Measurements from ENCODE around the gene NOTCH2. TPM values are rescaled to one million over a fixed set of nuclear protein-coding genes. Genes with fewer than 3 reads are reported as not detected.
A peak's percentile ranks its signal among the peaks of the same experiment; 100 is the strongest.
"Not testable (repeated sequence)": the region's sequence is repeated elsewhere in the genome, so short reads cannot be mapped to it uniquely, and the experiment has no call there.

Gene NOTCH2
- 100 to 1,000 TPM; 126 to 151 TPM for total RNA-seq
- long read RNA-seq, donor 1, partial matches to known transcripts = 10 of 40 reads
- long read RNA-seq, donor 1, other reads (novel, unspliced or antisense) = 30 of 40 reads
- long read RNA-seq, donor 2, partial matches to known transcripts = 1 of 11 reads
- long read RNA-seq, donor 2, other reads (novel, unspliced or antisense) = 10 of 11 reads

DNA sequence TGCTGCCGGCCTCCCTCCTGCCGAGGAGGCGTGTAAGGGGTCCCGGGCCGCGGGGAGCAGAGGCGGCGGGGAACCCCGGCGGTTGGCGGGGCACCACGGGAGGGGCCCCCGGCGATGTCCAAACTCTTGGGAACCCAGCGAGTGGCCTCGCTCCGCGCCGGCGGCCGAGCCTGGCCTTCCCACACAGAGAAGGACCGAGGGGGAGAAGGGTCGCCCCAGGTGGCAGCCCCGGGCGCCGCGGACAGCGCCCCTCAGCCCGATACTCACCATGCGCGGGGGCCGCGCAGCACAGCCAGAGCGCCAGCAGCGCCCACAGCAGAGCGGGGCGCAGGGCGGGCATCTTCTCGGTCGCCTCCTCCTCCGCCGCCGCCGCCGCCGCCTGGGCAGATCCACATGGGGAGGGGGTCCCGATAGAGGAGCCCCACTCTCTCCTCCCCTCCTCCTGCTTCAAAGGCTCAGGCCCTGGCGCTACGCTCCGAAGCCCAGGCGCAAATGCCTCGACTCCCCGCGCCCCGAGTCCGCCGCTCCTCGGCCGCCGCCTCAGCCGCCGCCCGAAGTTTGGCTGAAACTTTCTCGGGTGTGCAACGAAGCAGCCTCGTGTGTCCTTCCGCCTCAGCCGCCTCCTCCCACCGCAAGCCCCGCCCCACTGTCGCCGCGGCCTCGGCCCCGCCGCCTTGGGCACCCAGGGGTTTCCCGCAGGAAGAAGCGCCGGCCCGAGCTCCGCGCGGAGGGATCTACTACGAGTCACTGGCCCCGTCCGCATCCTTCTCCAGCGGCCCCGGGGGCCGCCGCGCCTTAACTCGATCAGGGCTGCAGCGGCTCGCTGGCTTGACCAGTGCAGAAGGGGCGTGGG, at the start of gene NOTCH2:
TSS of gene NOTCH2 (minus strand) at position 596 of the 853 bp plus-strand sequence. CDS start at position 340, 256 bp downstream.
- intact Hi-C loops (cut with DNase I) = not testable (repeated sequence)
- peak; percentile 90 for DNase-seq (ENCODE audit: low spot score)

DNA sequence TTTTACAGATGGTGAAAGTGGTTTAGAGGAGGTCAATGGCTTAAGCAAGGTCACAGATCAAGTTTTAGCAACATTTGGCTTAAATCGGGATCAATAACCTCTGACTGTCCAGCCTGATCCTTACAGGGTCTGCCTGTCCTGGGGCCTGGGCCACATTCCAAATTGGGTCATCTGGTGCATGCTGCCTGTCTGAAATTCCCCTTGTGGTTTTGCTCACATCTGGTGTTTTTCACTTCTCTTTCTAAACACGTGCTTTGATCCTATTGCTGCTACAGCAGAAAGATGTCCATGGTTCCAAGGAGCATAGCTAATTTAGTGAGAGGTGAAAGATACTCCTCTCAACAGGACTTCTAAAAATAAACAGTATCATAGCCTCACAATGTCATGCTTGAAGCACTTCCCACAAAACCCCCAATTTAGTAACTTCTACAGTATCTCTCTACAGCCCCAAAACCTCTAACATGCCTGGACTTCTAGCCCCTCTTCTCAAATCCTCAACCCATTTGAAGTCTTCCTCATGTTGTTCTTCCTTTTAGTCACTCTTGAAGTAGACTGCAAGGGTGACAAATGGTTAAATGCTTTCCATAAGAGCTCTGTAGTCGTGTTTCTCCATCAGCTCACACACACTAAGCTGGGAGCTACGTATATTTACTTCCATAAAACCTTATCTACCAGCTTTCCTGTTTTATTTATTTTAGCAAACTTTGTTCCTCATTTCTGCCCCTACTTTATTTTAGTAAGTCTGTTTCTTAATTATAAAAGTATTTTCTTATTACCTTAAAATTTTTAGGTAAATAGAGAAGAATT, 48.1 kb upstream of the NOTCH2 start:
- DNase-seq (ENCODE audit: low spot score); intact Hi-C loops (cut with DNase I): not testable (repeated sequence)

DNA sequence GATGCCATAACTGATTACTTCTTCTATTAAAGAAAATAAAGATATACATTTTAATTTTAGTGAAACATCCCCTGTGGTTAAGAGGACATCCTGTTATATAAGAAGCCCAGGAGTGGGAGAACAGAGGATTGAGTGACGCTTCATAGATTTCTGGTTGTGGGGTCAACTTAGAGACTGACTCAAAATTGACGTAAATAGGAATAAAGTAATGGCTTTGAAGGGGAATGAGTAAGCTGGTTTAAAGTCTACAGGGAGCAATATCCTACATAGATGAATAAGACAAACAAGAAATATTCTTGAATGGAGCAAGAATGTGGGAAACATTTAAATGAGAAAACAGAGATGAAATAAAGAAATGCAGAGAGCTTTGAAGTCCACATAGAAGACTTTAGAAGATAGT, 46.6 kb upstream of the NOTCH2 start:
- DNase-seq (ENCODE audit: low spot score); intact Hi-C loops (cut with DNase I): not testable (repeated sequence)

DNA sequence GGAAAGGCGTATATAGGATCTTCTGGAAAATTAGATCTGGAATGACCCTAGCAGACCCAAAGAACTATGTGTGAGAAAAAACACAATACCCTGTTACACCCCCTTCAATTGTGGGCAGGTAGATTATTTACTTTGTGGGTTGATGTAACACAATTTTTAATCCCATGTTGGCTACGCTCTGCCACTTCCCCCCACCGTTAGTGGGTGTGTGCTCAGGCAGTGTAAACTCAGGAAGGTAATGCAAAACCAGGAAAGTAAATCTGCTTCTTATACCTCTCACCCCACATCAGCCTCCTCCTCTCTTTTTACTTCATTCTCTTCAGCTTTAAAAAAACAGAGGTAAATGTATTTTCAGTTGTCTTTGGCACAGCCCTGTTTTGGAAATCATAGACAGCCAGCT, 43.7 kb upstream of the NOTCH2 start:
- intact Hi-C loops (cut with DNase I) = not testable (repeated sequence)

DNA sequence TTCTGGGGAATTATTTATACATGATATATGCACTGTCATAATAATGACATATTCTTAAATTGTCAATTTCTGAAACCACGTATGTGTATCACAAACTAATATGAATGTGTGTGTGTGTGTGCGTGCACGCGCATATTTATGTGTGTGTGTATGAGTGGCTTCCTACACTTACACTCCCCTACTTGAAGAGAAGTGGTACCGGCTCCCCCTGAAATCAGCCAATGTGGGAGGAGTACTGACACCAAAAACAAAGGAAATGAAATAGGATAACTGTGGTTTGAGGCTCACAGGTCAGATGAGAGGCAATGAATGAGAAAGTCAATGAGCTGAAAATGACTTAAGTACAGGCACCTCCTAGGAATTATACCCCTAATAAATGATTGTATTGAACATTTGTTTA, 42.8 kb upstream of the NOTCH2 start:
- intact Hi-C loops (cut with DNase I) = not testable (repeated sequence)

More for the DNA sequence above, 43.7 kb upstream of the NOTCH2 start:
- DNase-seq (ENCODE audit: low spot score) = not testable (repeated sequence)

DNA sequence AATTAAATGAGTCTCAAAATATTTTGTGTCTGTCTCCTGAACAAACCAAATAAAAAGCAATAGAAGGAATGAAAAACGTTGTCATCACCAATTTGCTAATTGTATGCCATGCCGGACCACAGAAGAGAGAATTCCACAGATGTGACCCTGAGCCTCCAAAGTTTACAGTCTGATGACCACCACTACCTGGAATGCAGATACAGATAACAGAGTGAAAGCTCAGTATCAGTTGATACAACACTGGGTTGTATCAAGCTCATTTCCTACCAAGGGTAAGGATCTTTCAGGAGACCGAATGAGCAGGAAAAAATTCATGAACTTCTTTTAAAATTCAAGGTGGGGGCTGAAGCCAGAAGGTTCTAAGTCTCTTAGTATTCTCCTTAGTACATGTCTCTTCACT, 42.3 kb upstream of the NOTCH2 start:
- DNase-seq (ENCODE audit: low spot score); intact Hi-C loops (cut with DNase I): not testable (repeated sequence)

More for the DNA sequence above, 42.8 kb upstream of the NOTCH2 start:
- not testable (repeated sequence) for DNase-seq (ENCODE audit: low spot score)

DNA sequence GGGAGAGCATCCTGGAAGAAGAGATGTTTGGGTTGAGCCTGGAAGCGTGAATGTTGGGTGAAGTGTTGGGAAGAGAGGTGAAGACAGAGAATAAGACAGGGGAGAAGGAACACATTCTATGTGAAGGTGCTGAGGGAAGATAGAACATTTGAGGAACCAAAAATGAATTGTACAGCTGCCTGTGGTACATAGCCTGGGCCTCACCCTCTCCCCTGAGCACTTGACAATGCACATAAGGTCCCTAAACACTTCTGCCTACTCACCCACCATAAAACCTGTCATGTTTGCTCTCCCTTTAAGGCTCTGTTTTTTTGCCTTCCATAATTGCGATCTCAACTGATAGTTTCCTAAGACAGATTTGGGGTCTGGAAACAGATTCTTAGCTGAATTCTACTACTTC, 41.5 kb upstream of the NOTCH2 start:
- intact Hi-C loops (cut with DNase I); DNase-seq (ENCODE audit: low spot score): not testable (repeated sequence)

DNA sequence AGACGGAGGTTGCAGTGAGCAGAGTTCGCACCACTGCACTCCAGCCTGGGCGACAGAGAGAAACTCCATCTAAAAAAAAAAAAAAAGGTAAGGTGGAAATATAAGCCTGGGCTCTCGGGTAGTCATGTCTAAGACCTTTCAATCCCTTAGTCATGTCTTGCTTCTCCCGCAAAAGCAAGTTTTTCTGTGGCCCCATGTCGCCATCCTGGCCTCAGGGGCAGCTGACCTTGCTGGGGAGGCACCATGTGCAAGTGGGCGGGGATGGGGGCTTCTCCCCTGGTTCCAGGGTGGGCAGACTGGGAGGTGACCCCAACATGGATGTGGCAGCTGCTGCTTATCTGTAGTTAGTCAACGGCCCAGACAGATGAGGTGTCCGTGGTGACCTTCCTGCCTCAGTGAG, 40.2 kb upstream of the NOTCH2 start:
- DNase-seq (ENCODE audit: low spot score); intact Hi-C loops (cut with DNase I): not testable (repeated sequence)

DNA sequence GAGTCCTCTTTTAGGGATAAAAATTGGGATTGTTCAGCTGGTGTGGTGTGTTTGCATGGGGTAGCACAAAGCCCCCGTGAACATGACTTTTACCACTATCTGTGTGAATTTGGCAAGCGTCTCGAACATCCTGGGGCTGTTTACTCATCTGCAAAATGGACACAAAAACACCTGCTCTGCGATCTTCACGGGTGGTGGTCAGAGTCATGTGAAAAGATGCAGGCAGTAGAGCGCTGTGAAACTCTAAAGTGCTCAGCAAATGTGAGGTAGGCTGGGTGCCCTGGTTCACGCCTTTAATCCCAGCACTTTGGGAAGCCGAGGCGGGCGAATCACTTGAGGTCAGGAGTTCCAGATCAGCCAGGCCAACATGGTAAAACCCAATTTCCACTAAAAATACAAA, 39.7 kb upstream of the NOTCH2 start:
- intact Hi-C loops (cut with DNase I); DNase-seq (ENCODE audit: low spot score): not testable (repeated sequence)

DNA sequence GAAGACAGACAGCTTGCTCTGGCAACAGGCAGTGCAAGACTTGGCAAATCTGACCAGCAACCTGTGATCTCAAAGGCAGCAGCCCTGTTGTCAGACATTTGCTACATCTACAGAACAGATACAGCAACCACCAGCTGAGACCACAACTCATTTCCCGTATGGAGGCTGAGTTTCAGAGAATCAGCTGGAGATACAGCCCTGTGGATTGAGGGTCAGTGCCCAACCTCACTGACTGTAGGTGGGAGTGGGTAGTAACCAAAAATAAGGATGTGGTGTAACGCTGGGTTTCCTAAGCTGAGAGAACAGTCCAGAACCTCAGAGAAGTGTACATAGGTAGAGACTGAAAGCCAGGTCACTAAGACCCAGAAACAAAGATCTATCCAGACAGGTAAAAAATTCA, 35.8 kb upstream of the NOTCH2 start:
- intact Hi-C loops (cut with DNase I); DNase-seq (ENCODE audit: low spot score): not testable (repeated sequence)

DNA sequence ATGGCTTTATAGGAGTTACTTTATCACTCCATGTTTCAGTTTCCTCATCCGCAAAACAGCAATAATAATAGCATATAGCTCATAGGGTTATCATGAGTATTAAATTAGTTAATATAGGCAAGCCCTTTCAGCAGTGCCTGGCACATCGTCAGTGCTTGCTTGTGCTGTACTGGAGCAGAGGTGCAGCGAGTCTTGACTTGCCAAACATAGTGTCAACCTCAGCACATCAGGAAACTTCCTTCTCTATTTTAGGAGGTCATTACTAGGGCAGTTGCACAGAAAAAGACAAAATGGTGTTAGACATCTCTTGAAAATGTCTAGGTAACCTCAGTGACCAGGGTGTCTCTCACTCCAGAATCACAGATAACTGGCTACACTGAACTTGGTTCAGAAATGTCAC, 34.3 kb upstream of the NOTCH2 start:
- DNase-seq (ENCODE audit: low spot score); intact Hi-C loops (cut with DNase I): not testable (repeated sequence)

DNA sequence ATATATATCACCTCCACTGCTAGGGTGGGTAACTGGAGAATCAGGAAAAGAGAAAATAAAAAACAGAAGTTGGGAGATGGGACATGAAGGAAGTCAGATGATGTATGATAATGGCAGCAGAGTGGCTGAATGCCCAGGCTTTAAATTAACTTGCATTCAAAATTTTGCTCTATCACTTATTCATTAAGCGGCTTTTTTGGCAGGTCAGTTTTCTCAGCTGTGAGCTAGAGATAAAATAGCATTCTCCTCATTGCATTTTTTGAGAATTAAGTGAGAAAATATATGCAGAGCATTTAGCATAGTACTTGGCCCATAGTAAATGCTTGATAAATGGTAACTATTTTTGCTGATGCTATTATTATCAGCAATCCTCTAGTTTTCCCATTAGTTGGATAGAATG, 32.1 kb upstream of the NOTCH2 start:
- intact Hi-C loops (cut with DNase I); DNase-seq (ENCODE audit: low spot score): not testable (repeated sequence)

DNA sequence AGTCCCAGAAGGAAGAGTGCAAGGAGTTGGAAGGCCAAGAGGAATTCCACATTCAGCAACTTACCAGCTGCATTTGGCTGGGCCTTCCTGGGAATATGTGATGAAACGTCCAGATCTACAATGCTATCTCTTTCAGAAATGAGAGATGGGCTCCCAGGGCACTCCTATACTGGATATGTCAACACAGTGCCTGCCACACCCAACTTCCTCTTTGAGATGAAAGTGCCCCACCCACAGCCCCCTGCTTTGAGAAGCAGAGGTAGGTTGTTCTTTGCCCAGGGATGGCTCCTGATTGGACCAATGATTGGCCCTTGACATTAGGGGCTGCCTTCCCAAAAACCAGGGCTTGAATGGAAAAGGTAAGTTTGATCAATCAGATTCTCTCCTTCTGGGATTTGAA, 31.1 kb upstream of the NOTCH2 start:
- intact Hi-C loops (cut with DNase I); DNase-seq (ENCODE audit: low spot score): not testable (repeated sequence)

DNA sequence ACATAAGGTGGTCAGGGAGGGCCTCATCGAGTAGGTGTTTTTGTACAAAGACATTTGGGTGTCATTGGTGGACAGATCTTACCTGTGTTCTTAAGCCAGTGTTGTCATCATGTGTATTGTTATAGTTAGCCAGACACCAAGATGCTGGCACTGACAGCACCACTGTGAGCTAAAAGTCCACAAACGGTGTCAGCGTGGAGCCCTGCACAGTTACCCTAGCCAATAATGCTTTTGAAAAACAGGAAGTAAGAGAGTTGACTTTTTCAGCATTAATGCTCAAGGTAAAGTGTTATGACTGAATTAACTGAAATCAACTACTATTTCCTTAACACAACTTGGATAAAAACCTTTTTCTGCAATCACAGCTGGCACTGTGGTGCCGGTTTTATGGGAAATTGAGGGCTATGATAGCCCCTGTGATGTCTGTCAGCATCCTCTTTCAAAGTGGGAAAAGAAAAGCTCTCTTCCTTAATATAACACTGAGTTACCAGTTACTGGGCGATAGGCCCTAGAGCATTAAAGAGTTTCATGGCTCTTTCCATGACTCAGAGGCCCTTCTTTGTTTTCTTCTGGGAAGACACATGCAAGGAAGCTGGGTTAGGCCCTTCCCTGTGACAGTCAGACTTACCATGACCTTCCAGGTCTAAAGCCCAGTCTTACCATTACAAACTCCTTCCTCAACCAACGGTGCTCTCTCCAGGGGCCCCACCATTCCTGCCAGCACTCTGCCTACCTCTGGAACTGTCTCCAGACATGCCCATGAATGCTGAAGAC, 29.7 kb upstream of the NOTCH2 start:
- DNase-seq (ENCODE audit: low spot score); intact Hi-C loops (cut with DNase I): not testable (repeated sequence)

DNA sequence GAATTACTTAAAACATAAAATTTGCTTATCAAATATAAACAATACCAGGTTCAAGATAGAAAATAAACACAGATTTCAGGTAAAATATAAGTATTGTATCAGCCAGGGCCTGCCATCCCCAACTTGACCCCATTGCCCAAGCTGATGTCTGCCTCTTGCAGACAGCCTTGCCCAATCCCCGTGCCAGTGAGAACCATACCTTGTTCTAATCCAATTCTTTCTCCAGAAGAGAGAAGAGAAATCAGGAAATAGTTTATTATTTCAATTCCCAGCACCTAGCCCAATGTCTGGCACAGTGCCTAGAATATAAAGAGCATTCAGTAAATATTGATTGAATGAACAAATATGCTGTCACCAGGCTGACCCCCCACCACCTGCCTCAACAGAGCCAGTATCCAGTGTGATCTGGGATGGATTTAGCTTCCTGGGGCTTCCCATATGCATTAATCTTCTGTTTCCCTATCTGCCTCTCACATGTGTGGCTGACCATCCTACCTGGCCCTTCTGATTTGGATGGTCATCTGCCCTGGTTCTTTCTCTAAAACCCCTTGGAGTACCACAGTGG, 27.6 kb upstream of the NOTCH2 start:
- DNase-seq (ENCODE audit: low spot score); intact Hi-C loops (cut with DNase I): not testable (repeated sequence)

DNA sequence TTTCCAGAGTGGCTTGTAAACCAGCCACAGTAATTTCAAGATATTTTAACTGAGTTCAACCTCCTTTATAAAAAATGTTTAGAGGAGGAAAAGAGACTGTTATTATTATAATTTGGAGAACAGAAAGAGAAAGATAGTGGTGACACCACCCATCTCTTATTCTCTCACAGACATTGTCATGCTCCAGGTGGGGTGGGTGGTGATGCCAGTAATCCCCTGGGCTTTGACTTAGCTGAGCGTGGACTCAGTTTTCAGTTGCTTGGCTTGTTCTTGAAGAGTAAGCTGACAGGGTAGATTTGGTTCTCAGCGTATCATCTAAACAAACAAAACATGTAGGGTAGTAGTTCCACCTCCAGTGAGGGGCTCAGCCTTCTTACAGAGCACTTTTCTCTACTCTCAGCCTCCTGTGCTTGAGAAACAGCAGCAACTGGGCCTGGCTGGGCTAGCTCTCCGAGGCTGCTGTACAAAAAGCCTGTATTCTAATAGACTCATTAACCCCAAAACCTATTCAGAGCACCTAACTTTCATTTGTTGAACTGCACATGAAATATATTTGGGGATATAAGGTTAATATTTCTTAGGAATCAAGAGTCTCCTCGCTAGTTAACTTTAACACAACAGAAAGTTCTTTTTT, 24.2 kb upstream of the NOTCH2 start:
- DNase-seq (ENCODE audit: low spot score); intact Hi-C loops (cut with DNase I): not testable (repeated sequence)

DNA sequence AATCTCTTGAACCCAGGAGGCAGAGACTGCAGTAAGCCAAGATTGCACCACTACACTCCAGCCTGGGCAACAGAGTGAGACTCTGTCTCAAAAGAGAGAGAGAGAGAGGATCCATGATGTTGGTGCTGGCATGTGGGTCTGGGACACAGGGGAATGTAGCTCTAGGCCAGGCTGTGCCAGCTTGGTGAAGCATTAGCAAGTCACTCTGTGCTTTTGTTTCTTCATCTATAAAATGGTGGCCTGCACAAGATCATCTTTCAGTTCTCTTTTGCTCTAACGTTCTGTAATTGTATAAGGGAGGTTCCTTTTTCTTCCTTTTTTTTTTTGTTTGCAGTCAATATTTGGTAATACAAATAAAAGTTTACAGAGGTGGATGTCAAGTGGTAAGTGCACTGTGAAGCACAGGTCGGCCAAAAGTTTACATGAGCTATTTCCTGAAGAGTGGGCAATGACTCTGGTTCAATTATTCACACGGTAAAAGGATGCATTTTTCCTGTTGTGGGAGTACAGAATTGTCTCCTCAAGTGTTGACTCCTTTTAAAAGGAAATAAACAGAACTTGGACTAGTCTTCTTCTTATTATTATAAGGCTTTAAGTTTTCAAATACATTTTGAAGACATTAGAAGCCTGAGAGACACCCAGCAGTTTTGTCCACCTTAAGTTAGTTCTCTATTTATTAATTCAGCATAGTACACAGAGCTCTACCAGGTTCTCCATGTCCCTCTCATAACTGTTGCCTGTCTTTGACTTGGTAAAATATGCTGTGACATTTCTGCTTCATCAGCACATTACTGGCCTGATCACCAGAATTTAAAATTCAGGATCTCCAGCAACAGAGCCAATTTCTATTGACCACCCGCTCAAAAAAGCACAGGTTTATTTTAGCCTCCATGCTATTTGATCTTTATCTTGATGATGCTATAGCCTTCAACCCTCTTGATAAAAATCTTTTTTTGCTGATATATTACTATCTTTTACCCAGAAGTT, 23.1 kb upstream of the NOTCH2 start:
- DNase-seq (ENCODE audit: low spot score); intact Hi-C loops (cut with DNase I): not testable (repeated sequence)

Measured in posterior vena cava (tissue), 2 donors.